HepG2 (cell line): ENCODE data around the gene VTI1B. TPM values are rescaled to one million over a fixed set of nuclear protein-coding genes. Genes with fewer than 3 reads are reported as not detected.

Experiments used
- NRL ChIP-seq: sonication (generic); formaldehyde crosslinking; IDR thresholded peaks from 2 replicates; pipeline ENCODE4 v1.5.0; 2020; ENCODE audit warnings: missing genetic modification reagents, mild to moderate bottlenecking, moderate library complexity, borderline replicate concordance
- SMARCC2 ChIP-seq: fragments of 450-650 bp; IDR thresholded peaks from 2 replicates; pipeline ENCODE4 v1.6.1; 2017; ENCODE audit warnings: antibody characterized with exemption, mild to moderate bottlenecking
- SP2 ChIP-seq: sonication (generic); formaldehyde crosslinking; IDR thresholded peaks from 2 replicates; pipeline ENCODE4 v1.5.1; 2020; ENCODE audit warnings: mild to moderate bottlenecking, missing genetic modification reagents
- ZNF572 ChIP-seq: sonication (generic); formaldehyde crosslinking; IDR thresholded peaks from 2 replicates; pipeline ENCODE4 v1.5.1; 2020; ENCODE audit warnings: mild to moderate bottlenecking, missing genetic modification reagents
- polyA plus RNA-seq, 8 experiments: library from polyadenylated mRNA; depleted of rRNA in 3 of 8; stranded (reverse) in 7 of 8; unstranded in 1 of 8; fragments of >200 nt; fragmentation: Illumina TruSeq in 4 of 8; extraction: Trizol in 4 of 8; gene quantifications; 2 replicates each; pipeline versions ENCODE4 v1.2.1 to v1.2.3, GENCODE V29; 2011 to 2016; ENCODE audit warnings: low read depth in 4 of 8, missing spikeins in 1 of 8, mixed read lengths in 1 of 8; ENCODE audit not compliant: insufficient read depth in 1 of 8
- total RNA-seq, 5 experiments: library from RNA; depleted of rRNA; stranded (reverse); fragments of >200 nt; fragmentation: Illumina TruSeq; extraction: Trizol; gene quantifications; 2 replicates each; pipeline ENCODE4 v1.2.3, GENCODE V29; 2016; ENCODE audit warnings: low read depth in 1 of 5
- TF ChIP-seq, protein P1 (sequence below): sonication (generic); formaldehyde crosslinking; IDR thresholded peaks from 2 replicates; pipeline ENCODE4 v1.4.0; 2020; ENCODE audit warnings: mild to moderate bottlenecking, missing genetic modification reagents
- TF ChIP-seq, protein P2 (sequence below): IDR thresholded peaks from 2 replicates; pipeline ENCODE4 v1.6.1; 2018; ENCODE audit warnings: missing genetic modification reagents
- TF ChIP-seq, protein P3 (sequence below): sonication (generic); formaldehyde crosslinking; IDR thresholded peaks from 2 replicates; pipeline ENCODE4; 2020; ENCODE audit warnings: missing genetic modification reagents, mild to moderate bottlenecking, borderline replicate concordance

VTI1B gene
- total and polyA plus RNA-seq, 2 of the 13 experiments (the other 11 are each of a cell fraction or from before 2014, with no cell fraction given) = 39.0 to 103 TPM

DNA sequence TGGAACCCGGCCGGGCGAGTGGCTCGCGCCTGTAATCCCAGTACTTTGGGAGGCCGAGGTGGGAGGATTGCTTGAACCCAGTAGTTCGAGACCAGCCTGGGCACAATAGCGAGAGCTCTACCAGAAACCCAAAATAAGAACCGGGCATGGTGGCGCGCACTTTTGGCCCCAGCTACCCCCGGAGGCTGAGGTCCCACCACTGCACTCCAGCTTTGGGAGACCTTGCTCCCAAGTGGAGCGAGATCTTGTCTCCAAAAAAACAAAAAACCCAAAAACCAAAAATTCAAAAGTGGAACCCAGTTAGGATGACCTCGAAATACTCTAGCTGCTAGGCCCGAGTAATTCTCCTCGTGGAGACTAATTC lies 769 bp upstream of the VTI1B start (continued):
- TF ChIP-seq, protein P1, sequence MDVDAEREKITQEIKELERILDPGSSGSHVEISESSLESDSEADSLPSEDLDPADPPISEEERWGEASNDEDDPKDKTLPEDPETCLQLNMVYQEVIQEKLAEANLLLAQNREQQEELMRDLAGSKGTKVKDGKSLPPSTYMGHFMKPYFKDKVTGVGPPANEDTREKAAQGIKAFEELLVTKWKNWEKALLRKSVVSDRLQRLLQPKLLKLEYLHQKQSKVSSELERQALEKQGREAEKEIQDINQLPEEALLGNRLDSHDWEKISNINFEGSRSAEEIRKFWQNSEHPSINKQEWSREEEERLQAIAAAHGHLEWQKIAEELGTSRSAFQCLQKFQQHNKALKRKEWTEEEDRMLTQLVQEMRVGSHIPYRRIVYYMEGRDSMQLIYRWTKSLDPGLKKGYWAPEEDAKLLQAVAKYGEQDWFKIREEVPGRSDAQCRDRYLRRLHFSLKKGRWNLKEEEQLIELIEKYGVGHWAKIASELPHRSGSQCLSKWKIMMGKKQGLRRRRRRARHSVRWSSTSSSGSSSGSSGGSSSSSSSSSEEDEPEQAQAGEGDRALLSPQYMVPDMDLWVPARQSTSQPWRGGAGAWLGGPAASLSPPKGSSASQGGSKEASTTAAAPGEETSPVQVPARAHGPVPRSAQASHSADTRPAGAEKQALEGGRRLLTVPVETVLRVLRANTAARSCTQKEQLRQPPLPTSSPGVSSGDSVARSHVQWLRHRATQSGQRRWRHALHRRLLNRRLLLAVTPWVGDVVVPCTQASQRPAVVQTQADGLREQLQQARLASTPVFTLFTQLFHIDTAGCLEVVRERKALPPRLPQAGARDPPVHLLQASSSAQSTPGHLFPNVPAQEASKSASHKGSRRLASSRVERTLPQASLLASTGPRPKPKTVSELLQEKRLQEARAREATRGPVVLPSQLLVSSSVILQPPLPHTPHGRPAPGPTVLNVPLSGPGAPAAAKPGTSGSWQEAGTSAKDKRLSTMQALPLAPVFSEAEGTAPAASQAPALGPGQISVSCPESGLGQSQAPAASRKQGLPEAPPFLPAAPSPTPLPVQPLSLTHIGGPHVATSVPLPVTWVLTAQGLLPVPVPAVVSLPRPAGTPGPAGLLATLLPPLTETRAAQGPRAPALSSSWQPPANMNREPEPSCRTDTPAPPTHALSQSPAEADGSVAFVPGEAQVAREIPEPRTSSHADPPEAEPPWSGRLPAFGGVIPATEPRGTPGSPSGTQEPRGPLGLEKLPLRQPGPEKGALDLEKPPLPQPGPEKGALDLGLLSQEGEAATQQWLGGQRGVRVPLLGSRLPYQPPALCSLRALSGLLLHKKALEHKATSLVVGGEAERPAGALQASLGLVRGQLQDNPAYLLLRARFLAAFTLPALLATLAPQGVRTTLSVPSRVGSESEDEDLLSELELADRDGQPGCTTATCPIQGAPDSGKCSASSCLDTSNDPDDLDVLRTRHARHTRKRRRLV = no peak
- TF ChIP-seq, protein P2, sequence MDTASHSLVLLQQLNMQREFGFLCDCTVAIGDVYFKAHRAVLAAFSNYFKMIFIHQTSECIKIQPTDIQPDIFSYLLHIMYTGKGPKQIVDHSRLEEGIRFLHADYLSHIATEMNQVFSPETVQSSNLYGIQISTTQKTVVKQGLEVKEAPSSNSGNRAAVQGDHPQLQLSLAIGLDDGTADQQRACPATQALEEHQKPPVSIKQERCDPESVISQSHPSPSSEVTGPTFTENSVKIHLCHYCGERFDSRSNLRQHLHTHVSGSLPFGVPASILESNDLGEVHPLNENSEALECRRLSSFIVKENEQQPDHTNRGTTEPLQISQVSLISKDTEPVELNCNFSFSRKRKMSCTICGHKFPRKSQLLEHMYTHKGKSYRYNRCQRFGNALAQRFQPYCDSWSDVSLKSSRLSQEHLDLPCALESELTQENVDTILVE (CRISPR knock-in tag) = no peak
- TF ChIP-seq, protein P3, sequence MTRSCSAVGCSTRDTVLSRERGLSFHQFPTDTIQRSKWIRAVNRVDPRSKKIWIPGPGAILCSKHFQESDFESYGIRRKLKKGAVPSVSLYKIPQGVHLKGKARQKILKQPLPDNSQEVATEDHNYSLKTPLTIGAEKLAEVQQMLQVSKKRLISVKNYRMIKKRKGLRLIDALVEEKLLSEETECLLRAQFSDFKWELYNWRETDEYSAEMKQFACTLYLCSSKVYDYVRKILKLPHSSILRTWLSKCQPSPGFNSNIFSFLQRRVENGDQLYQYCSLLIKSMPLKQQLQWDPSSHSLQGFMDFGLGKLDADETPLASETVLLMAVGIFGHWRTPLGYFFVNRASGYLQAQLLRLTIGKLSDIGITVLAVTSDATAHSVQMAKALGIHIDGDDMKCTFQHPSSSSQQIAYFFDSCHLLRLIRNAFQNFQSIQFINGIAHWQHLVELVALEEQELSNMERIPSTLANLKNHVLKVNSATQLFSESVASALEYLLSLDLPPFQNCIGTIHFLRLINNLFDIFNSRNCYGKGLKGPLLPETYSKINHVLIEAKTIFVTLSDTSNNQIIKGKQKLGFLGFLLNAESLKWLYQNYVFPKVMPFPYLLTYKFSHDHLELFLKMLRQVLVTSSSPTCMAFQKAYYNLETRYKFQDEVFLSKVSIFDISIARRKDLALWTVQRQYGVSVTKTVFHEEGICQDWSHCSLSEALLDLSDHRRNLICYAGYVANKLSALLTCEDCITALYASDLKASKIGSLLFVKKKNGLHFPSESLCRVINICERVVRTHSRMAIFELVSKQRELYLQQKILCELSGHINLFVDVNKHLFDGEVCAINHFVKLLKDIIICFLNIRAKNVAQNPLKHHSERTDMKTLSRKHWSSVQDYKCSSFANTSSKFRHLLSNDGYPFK (CRISPR knock-in tag) = peak; percentile 7; the same call in 1 of the 2 replicates
- TF ChIP-seq ZNF572 (0 out of 2 replicates have a peak, but pooled peaks have one; percentile 10), SP2 (CRISPR knock-in tag) (no peak), NRL (CRISPR knock-in tag) (no peak), SMARCC2 (no peak)
